HEK293 (cell line): ENCODE results near the gene ITPR2.
A peak's percentile ranks its signal among the peaks of the same experiment; 100 is the strongest.

Source experiments
- CTCF ChIA-PET: fragments of 350-600 bp; formaldehyde crosslinking; extraction: SDS; loops from one replicate; lab custom pipeline; 2021; ENCODE audit warnings: antibody characterized with exemption; lab: Yijun Ruan, JAX
- POLR2A ChIA-PET: fragments of 300-600 bp; formaldehyde crosslinking; extraction: SDS; loops from one replicate; lab custom pipeline; 2020; ENCODE audit warnings: antibody characterized with exemption, inconsistent platforms; lab: Yijun Ruan, JAX
- H3K27ac ChIP-seq: fragments of 200-500 bp; sonication (Bioruptor generic); 2 replicates; pipeline ENCODE4 v1.5.1; 2014; ENCODE audit warnings: low read depth, low read length, control low read depth, inconsistent platforms; ENCODE audit errors: extremely low read depth
- H3K36me3 ChIP-seq, 2 experiments: fragments of 200-500 bp in 1 of 2; sonication (Bioruptor generic) in 1 of 2; 1 replicate in 1 of 2; 2 replicates in 1 of 2; pipeline ENCODE4 v1.5.1; 2014 to 2017; ENCODE audit warnings: inconsistent platforms in 2 of 2, low read length in 2 of 2; ENCODE audit not compliant: control insufficient read depth in 2 of 2, insufficient read depth in 1 of 2
- H3K4me1 ChIP-seq: fragments of 200-500 bp; sonication (Bioruptor generic); 2 replicates; pipeline ENCODE4 v1.5.1; 2014; ENCODE audit warnings: mild to moderate bottlenecking, low read length, inconsistent platforms; ENCODE audit not compliant: control insufficient read depth, insufficient read depth
- H3K4me3 ChIP-seq: 2 replicates; pipeline ENCODE4 v1.5.1; 2011; ENCODE audit warnings: low read depth, mild to moderate bottlenecking, control low read depth, low read length, moderate library complexity
- H3K9me3 ChIP-seq: fragments of 200-500 bp; sonication (Bioruptor generic); 2 replicates; pipeline ENCODE4 v1.5.1; 2014; ENCODE audit warnings: low read depth, low read length, inconsistent platforms; ENCODE audit not compliant: control insufficient read depth, insufficient read depth
- HIC1 ChIP-seq: fragments of 450-650 bp; formaldehyde crosslinking; IDR thresholded peaks from 2 replicates; pipeline ENCODE4 v1.5.1; 2016; ENCODE audit warnings: missing biosample characterization, missing genetic modification characterization
- HOXC10 ChIP-seq: sonication (generic); formaldehyde crosslinking; IDR thresholded peaks from 2 replicates; pipeline ENCODE4 v1.8.1; 2023; ENCODE audit warnings: mild to moderate bottlenecking, missing genetic modification reagents
- KLF16 ChIP-seq: fragments of 450-650 bp; formaldehyde crosslinking; IDR thresholded peaks from 2 replicates; pipeline ENCODE4 v1.5.1; 2017; ENCODE audit warnings: missing biosample characterization, missing genetic modification characterization
- MZF1 ChIP-seq: fragments of 450-650 bp; formaldehyde crosslinking; IDR thresholded peaks from 2 replicates; pipeline ENCODE4 v1.5.1; 2017; ENCODE audit warnings: missing biosample characterization, missing genetic modification characterization, borderline replicate concordance
- WT1 ChIP-seq: fragments of 450-650 bp; formaldehyde crosslinking; IDR thresholded peaks from 2 replicates; pipeline ENCODE4 v1.5.1; 2016; ENCODE audit warnings: missing biosample characterization, missing genetic modification characterization
- ZNF146 ChIP-seq: fragments of 450-650 bp; formaldehyde crosslinking; IDR thresholded peaks from 2 replicates; pipeline ENCODE4 v1.5.1; 2016; ENCODE audit warnings: missing biosample characterization, missing genetic modification characterization
- ZNF248 ChIP-seq: fragments of 450-650 bp; formaldehyde crosslinking; IDR thresholded peaks from 2 replicates; pipeline ENCODE4 v1.5.1; 2017; ENCODE audit warnings: missing biosample characterization, missing genetic modification characterization
- ZNF280D ChIP-seq: fragments of 450-650 bp; formaldehyde crosslinking; IDR thresholded peaks from 2 replicates; pipeline ENCODE4 v1.5.1; 2016; ENCODE audit warnings: missing biosample characterization, missing genetic modification characterization
- ZNF362 ChIP-seq: fragments of 450-650 bp; formaldehyde crosslinking; IDR thresholded peaks from 2 replicates; pipeline ENCODE4 v1.5.1; 2016; ENCODE audit warnings: missing biosample characterization, missing genetic modification characterization
- ZNF558 ChIP-seq: fragments of 450-650 bp; formaldehyde crosslinking; IDR thresholded peaks from 2 replicates; pipeline ENCODE4 v1.5.1; 2016; ENCODE audit warnings: missing biosample characterization, missing genetic modification characterization
- ZNF571 ChIP-seq: fragments of 450-650 bp; formaldehyde crosslinking; IDR thresholded peaks from 2 replicates; pipeline ENCODE4 v1.5.0; 2017; ENCODE audit warnings: missing biosample characterization, missing genetic modification characterization
- ZNF580 ChIP-seq: fragments of 450-650 bp; formaldehyde crosslinking; IDR thresholded peaks from 2 replicates; pipeline ENCODE4 v1.5.1; 2016; ENCODE audit warnings: missing biosample characterization, missing genetic modification characterization
- ZNF707 ChIP-seq: fragments of 450-650 bp; formaldehyde crosslinking; IDR thresholded peaks from 2 replicates; pipeline ENCODE4 v1.5.1; 2016; ENCODE audit warnings: missing biosample characterization, missing genetic modification characterization

ITPR2 gene

DNA sequence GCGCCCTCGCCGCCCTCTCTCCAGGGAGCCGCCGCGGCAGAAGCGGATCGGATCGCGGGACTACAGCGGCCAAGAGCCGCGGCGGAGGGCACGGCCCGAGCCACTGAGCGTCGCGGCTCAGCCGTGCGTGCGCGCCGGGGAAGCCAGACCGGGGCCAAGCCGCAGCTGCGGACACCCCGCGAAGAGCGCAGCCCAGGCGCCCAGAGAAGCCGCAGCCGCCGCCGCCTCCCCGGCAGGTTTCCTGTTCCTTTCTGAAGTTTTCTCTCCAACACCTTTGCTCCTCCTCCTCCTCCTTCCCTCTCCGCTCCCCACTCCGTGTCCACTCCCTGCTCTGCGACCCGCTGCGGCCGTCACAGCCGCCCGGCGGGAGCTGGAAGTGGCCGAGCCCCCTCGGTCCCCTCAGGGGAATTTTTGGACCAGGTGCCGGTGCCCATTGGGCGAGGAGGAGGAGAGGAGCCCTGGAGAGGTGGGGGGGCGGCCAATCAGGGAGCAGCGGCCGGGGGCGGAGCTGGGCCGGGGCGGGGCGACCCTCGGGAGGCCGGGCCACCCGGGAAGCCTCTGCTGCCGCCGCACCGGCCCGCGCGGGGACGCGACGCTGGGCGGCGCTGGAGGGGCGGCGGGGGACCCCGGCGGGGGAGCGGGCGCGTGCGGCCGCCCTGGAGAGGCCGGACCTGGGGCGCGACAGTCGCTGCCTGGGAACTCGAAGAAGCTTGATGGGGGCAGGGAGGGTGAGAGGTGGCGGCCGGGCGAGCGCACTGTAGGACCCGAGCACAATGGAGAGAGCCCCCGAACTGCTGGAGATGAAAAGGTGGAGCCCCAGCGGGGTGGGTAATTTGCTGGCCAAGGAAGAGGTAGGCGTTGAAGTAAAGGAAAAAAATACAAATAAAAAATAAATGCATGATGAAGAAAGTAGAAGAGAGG, at the start of gene ITPR2 (continued):
- TF ChIP-seq HIC1 (tag by site-specific recombination) (peak; percentile 94), KLF16 (peak; percentile 46; the same call in 1 of the 2 replicates)

GRCh38 chr12:26880625-26881024, 47.6 kb upstream of the ITPR2 start:
- CTCF ChIA-PET: interaction anchor here (0.6 kb wide), 1 partner anchor 38 kb away, joined by 3 read pairs; no protein-coding TSS in a partner anchor
- no peaks in the 10 kb centered on the region for H3K9me3 ChIP-seq
- no peaks in the 10 kb centered on the region for H3K4me1 ChIP-seq
- H3K27ac ChIP-seq: no peak overlapping the region
- POLR2A ChIA-PET: no interaction called here
- TF ChIP-seq ZNF571 (tag by site-specific recombination) (no peak), ZNF248 (tag by site-specific recombination) (no peak), ZNF707 (tag by site-specific recombination) (no peak), MZF1 (no peak), WT1 (tag by site-specific recombination) (no peak), ZNF280D (tag by site-specific recombination) (0 out of 2 replicates have a peak, but pooled peaks have one; percentile 43), ZNF558 (no peak), ZNF362 (tag by site-specific recombination) (no peak), ZNF580 (peak; percentile 53; the same call in 1 of the 2 replicates), ZNF146 (tag by site-specific recombination) (peak; percentile 89)
- no peaks in the 10 kb centered on the region for H3K36me3 ChIP-seq
- H3K4me3 ChIP-seq: no peak overlapping the region

GRCh38 chr12:26878661-26879119, 45.7 kb upstream of the ITPR2 start:
- H3K9me3 ChIP-seq: no peaks in the 10 kb centered on the region
- H3K27ac ChIP-seq: no peak overlapping the region
- no peaks in the 10 kb centered on the region for H3K36me3 ChIP-seq
- H3K4me3 ChIP-seq: no peak overlapping the region
- CTCF ChIA-PET: interaction anchor here (0.6 to 1.1 kb wide), 5 partner anchors 10 to 826 kb away, joined by 3 to 5 read pairs (median 4); no protein-coding TSS in a partner anchor
- no peaks in the 10 kb centered on the region for H3K4me1 ChIP-seq
- POLR2A ChIA-PET: no interaction called here
- no peak for TF ChIP-seq HOXC10 (CRISPR knock-in tag)
